Right renal pelvis (tissue), 4 donors: ENCODE measurements around the gene SEMA3E. TPM values are rescaled to one million over a fixed set of nuclear protein-coding genes. Genes with fewer than 3 reads are reported as not detected.
A peak's percentile ranks its signal among the peaks of the same experiment; 100 is the strongest.
"Not testable (repeated sequence)": the region's sequence is repeated elsewhere in the genome, so short reads cannot be mapped to it uniquely, and the experiment has no call there.

Experiments used
- DNase-seq, 4 donors: peaks; one replicate each; pipeline ENCODE4 v3.0.0-alpha.2; 2013; ENCODE audit warnings: low read depth in 4 of 4, low spot score in 3 of 4, missing footprints in 1 of 4
- polyA plus RNA-seq, 4 donors: library from polyadenylated mRNA; unstranded; fragments of 120-200 nt; gene quantifications; one replicate each; pipeline ENCODE4 v1.2.1, GENCODE V29; 2013; ENCODE audit not compliant: insufficient read length in 4 of 4

Gene SEMA3E
- polyA plus RNA-seq, 4 donors = 1.5 to 3.0 (median 2.2) TPM

DNA sequence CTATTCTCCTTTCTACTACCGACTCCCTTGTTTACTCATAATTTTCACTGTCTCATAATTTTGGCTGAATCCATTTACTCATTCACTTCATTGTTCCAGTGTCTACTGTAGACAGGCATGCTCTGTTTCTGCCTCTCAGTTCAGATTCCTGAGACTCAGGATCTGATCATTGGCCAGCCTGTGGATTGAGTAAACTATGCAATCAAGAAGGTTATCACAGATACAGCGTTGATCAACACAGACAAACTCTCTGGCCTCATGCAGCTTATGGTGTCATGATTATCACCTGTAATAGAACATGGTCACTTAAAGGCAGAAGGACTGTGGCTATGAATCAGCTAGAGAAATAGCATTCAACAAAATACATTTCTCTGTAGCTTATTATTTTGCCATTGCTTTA is 86.0 kb downstream of the SEMA3E start:
- no peak for DNase-seq

DNA sequence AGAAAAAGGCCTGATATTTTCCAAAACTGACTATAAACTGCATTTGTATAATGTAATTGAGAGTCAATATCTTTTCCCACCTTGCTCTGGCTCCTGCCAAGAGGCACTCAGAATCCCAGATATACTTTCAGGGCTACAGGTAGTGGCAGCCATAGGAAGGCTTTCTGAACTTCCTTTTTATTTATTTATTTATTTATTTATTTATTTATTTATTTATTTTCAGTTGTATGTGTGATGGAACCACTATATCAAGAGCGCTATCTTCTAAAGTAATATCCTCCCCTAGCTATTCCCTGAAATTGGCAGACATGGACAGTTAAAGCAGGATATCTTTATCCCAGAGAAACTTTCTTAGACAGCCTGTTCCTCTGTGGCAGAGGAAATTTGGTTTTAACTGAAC is 86.7 kb downstream of the SEMA3E start:
- DNase-seq = no peak

DNA sequence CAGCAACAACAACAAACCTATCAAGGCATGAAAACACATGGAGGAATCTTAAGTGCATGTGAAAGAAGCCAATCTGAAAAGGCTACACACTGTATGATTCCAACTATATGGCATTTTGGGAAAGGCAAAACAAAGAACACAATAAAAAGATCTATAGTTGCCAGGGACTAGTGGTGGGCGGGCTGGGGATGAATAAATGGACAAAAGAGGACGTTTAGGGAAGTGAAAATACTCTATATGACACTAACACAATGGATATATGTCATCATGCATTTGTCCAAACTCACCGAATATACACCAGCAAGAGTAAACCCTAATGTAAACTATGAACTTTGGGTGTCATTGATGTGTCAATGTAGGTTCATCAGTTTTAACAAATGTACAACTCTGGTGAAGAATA is 89.1 kb downstream of the SEMA3E start:
- DNase-seq = no peak

DNA sequence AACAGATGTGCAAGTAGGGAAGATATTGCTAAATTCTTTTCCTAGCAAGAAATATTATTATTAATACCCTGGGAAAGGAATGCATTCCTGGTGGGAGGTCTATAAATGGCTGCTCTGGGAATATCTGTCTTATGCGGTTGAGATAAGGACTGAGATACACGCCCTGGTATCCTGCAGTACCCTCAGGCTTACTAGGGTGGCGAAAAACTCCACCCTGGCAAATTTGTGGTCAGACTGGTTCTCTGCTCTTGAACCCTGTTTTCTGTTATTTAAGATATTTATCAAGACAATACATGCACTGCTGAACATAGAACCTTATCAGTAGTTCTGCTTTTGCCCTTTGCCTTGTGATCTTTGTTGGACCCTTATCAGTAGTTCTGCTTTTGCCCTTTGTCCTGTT is 96.4 kb downstream of the SEMA3E start:
- DNase-seq = not testable (repeated sequence)

DNA sequence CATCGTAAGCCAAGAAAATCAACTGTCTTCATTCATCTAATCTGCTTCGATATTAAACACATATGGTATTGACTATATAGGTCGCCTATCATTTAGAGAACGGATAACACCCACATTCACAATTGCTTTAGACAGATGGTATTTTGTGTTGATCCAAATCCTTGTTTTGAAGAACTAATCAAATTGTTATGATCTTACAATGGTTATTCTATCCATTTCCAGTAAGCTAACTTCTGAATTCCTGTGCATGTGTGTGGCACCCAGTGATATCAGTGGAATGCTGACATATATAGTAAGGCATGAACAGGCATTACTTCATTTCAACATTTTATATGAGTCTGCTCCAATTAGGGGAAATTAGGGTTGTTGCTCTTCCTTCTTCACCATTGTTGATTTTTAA is 98.8 kb downstream of the SEMA3E start:
- DNase-seq = no peak

DNA sequence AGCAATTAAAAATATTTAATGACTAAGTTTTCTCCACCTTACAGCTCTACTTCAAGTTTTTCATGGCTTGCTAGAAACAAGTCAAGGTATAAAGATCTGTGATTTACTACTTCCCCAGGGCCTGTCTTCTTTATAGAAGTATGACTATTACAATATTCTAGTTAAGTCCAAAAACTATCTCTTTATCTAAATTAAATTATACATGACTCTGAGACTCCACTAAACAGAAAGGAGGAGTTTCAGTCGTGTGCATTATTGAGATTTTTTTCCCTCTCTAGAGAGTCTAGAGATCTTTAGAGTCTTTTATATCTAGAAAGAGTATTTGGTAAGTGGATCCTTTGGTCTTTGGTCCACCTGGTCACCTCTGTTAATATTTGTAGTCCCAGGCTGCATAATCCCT is 100.7 kb downstream of the SEMA3E start:
- no peak for DNase-seq

DNA sequence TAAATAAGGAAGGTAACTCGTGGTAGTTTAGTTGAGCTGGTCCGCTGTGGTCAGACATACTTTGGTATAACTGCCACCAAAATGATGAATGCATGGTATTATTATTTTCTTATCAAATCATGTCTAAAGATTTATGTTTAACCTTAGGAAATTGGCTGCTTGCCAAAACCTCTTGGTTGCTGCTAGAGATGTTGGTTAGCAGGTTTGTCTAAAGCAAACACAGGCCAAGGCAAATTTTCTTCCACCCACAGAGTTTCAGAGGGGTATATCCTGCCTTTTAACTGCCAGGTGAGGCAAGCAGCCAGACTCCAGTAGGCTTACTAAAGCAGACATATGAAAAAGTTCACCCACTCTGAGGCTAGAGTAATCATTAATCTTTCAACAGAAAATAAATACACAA is 101.4 kb downstream of the SEMA3E start:
- DNase-seq = no peak

DNA sequence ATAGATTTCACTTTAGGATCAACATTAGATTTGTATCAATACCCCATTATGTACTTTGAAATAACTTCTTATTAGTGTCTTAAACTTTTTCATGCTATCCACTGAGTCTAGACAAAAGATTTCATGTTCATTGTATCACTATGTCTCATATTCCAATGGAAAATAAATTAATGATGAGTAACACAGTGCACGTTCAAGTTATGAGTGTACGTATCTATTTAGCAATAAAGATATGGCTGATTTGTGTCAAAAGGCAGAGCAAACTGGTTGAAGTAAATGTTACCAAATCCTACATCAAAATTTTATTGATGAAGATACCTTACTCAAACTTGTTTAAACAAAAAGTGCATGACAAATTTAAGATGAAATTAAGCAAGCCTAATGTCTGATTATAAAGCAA is 102.4 kb downstream of the SEMA3E start:
- no peak for DNase-seq

DNA sequence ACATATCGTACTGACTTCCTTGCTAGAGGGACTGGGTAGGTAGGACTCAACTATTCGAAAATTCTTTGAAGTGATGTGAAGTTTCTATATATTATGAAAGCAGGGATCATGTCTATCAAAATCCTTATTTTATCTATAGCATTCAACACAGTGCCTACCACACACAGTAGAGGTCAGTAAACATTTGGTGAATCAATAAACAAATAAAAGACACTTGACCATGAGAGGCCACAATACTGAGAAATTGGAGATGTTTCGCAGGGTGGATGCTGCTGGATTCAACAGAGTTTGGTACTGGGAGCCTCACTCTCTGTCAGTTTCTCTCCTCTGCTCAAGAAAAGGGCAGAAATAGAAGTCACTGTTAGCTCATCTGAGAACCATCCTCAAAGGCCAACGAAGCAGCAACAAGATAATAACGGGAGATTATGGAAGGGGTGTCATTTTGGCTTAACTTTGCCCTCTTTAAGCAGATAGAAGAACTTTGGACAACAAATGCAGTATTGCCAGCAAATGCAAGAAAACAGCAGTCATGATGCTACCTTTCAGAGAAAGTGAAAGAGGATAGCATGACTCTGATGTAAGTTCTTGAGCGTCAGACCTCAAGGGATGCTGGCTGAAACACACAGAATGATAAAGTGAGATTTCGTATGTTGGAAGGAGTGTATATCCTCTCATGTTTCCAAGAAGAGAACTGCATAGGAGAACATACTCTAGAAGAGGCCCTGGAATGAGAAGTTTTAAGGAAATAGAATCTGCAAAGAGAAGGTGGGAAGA is 107.6 kb downstream of the SEMA3E start:
- DNase-seq = no peak

DNA sequence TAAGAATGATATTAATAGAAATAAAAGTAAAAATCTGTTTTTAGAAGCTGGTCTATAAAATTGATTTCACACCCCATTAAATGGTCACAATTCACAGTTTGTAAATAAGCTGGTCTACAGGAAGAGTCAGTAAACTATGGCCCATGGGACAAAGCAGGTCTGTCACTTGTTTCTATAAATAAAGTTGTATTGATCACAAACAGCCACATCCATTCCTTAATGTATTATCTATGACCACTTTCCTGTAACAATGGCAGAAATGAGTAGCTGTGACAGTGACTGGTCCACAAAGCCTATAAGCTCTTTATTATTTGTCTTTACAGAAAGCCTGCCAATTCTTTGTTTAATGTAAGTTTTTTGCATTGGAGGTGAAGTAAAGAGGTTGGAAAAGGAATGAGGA is 114.5 kb downstream of the SEMA3E start:
- no peak for DNase-seq

DNA sequence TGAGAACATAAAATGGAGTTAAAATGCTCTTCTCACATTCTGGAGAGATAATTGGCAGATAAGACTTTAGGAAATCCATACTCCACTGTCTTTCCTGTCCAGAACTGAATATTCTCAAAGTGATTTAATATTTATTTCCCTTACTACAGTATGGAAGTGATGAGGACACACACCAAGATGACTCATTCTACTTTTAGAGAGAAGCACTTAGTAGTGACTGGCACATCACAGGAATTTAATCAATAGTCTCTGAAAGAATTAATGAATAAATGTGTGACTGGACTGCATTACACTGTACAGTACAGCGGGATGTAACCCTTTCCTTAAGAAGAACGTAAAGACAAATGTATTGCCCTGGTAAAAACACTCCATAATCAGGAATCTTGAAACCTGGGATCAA is 116.7 kb downstream of the SEMA3E start:
- DNase-seq = no peak

DNA sequence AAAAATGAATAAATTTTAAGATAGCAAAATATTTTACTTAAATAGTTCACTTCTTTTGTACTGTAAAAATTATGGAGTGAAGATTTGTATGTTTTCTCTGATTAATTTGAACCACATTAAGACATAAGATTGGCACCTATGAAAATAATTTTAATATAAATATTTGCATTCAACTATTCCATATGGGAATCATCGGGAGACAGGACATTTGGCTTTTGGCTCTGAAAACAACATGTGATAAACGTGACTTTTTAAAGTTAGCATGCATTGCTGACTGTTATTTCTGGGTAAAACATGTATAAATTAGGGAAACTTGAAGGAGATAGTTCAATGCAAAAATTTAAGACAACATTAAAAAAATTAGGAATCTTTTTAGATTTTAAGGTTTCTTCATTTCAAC is 117.2 kb downstream of the SEMA3E start:
- DNase-seq = no peak

DNA sequence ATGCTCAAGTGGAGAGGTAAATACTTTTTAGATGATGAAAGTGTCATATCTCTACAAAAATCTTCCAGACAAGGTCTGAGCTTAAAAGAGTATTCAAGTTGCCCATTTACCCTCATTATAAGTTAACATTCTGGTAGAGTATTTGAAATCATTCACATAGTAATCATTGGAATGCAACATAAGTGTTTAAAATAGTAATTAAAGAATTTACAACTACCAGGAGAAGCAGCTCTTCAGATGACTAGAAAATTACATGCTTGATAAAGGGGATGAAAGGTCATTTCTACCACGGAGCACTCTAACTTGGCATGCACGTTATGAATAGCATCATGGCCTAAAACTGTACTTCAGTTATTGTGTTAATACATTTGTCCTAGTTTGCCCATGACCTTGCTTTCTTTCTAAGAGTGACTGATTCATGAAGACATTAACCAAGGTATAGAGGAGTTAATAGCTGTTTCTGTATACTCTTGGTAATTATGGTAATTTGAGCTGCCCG is 120.0 kb downstream of the SEMA3E start:
- DNase-seq = no peak

DNA sequence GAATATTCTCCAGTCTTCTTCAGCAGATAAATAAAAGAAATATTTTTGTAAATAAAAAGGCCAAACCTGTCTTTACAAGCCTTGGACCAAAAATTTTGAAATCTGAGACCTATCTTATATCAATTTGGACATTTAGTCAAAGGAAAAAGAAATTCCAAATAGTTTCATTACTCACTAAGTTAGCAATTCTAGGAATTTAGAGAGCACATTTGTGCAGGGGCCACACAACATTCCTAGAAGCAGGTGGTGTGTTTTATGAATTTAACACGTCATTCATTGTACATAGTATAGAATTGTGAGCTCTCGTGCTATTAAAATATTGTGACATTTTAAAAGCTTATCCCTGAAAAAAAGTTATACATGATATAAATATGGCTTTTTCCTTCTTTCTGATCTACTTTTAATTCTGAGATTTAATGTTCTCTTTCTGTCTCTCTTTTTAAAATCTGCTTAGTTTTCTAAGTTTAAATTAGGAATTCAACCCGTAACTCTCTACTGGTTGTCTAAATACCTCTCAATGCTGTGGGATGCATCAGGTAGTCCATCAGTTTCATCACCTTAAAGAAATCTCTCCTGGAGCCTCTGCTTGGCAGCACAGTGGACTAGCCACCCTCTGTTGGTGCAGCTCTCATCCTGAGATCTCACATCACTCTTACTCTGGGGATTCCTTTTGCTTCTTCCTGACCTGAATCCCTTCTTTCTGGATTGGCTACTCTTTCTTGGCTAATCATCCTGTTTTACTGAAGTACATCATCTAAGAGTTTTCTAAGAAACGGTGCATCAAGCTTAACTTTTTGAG is 124.5 kb downstream of the SEMA3E start:
- no peak for DNase-seq

DNA sequence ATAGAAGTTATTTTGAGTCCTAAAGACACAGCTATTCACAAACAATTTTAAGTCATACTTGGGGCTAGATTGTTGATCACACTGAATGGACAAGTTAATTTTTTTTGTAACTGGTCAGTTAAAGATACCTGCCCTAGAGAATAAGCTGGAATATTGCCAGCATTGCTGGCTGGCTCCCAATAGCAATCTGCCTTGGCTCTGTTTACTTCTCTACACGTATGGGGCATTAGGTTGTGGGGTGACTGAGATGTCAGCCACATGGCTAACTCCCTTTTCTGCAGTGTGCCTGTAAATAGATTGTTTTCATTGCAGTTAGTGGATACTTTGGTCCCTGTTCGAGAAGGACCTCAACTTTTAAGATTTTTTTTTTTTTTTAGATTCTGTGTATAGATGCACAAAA is 128.2 kb downstream of the SEMA3E start:
- DNase-seq = no peak

DNA sequence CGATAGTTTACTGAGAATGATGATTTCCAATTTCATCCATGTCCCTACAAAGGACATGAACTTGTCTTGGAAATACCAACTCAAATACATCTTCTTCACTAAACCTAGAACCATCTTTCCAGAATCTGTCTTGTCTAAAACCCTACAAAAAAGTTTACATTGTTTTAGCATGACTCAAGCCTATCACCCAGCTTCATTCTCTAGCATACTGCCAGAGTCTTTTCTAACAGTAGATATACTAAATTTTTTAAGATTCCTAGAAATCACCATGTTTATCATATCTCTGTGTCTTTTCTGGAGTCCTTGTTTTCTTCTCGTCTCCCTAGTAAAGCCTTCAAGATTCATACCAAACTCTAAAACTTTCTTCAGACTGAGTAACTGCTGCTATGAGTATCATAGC is 129.7 kb downstream of the SEMA3E start:
- no peak for DNase-seq

DNA sequence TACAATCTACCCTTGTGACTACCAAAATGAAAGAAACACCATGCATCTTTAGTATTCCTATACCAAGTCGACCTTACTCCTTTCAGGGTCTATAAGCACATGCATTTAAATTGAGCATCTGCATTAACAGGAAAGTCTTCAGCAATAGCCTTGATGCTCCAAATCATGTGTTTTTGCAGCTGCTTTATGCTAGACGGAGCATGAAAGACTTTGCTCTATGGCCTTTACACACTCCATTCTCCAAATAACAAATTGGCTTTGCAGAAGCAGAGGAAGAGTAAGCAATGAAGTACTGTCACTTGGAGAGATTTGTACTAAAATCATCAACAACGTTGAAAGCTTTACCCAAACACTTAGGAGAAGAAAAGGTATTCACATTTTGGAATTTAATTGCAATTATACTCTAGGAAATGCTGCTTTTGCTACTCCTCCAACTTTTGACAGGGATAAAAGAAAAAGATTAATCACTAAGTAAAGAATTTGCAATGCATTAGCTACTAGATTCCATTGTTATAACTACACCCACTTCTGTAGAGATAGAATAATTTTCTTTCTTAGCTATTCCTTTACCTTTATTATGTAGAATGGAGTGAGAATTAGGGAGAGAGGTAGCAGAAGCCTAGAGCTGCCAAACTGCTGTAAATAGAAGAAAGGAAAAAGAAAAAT is 131.8 kb downstream of the SEMA3E start:
- peak; percentile 7 to 34 (median 22) for DNase-seq

DNA sequence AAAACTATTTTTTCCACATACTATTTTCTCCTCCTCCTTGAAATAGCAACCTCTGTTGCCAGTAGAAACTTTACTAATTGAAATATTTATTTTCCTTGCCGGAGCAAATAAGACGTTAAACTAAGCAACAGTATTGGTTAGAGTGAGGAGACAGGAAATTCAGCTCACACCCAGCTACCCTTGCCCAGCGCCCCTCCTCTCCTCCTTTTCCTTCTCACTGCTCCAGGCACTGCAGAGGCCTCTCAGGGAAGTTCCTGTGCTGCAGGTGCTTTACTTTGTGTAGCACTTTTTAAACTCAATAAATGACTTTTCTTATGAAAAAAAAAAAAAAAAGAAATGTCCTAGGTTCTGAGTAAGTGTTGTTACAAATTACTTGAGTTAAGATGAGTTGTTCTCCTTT is 134.0 kb downstream of the SEMA3E start:
- no peak for DNase-seq

DNA sequence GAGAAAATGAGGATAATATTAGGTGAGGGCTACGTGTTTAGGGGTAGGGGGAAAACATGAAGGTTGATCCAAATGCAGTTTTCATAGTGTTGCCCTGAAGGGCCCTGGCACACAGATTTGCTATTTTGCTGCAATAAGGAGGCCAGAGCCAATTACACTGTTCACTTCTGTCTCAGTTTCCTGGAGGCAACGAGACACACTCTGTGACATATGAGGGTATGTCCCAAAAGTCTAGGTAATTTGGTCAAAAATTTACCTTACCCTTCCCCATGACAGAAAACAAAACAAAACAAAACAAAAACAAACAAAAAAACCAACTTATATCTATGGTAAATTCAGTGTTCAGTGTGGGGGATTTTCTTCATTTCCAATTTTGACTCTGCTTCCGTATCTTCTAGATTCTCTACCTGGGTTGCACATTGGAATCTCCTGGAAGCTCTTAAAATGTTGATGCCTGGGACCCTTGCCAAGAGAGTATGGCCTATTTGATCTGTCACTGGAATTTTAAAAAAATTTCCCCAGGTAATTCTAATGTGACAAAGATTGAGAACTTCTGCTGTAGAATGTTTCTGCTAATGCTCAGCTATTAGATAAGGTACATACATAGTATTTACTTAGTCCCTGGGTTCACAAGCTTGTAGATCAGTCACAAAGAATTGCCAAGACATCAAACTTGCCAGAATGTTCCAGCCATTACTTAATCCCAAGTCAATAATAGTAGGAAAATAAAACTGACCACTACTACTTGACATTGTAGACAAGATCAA is 139.5 kb downstream of the SEMA3E start:
- no peak for DNase-seq

DNA sequence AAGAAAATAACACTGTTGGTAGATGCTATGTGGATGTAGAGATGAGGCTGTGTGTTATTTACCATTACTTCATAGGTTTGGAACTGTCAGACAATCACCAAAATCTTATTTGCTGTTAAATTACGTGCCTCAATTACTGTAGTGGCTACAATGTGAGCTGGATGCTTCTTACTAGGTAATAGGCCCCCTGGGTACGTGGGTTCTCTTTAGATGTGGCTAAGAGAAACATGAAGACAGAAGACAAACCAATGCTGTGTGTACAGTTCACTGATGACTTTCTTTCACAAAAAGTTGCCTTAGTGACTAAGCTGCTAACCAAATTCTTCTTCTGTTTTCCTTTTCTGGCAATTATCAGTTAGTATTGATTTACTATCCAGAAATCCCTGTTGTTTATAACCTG is 144.6 kb downstream of the SEMA3E start:
- DNase-seq = no peak

DNA sequence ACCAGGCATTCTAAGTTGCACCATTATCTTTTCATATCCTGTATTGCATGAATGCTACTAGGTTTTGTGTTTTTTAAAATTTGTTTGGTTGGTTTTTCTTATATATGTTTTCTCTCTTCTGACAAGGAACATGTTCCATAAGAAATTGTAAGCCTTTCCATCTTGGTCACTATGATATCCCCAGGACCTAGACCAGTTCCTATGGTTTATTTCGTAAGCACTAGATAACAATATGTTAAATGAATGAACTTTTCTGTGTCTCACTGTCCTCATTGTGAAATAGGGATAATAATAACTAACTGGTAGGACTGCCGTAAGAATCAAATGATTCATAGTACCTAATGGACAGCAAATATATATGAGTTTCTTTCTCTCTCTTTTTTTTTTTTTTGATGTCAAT is 146.3 kb downstream of the SEMA3E start:
- no peak for DNase-seq
